Fibroblast of the conjunctiva (primary cell): ENCODE measurements around the gene HOXB4.

ENCODE experiments used
- DNase-seq: peaks from one replicate; pipeline ENCODE4 v3.0.0-alpha.2; 2010; ENCODE audit warnings: low read depth

Gene HOXB4

DNA sequence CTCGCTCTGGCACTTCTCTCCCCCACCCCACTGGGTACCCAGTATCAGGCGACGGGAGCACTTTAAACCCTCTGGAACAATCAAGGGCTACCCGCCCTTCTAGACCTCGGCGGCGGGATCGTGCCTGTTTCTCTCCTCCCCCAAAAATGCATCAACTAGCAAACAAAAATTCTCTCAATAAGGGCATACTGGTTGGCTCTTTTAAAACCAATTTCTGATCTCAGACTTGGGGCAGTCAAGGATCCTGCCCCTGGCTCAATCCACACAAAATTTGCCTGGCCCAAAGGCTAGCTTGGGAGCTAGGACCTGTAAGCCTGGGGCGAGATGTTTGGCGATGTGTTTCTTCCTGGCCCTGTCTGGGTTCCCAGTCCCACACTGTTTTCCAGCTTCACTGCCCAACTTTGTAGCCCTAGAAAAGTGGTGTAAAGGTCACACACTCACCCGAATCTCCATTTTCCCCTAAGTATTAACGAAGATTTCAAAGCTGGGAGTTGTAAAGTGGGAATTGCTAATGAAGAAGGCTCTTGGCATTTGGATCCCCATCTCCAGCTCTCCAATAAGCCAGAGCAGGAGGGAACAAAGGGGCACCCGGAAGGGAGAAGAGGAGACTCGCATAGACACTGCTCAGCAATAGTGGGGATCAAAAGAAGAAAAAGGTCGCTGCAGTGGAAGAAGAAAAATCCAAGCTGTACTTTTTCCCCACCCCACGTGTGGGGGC, 18.9 kb downstream of the HOXB4 start:
- no peak for DNase-seq

DNA sequence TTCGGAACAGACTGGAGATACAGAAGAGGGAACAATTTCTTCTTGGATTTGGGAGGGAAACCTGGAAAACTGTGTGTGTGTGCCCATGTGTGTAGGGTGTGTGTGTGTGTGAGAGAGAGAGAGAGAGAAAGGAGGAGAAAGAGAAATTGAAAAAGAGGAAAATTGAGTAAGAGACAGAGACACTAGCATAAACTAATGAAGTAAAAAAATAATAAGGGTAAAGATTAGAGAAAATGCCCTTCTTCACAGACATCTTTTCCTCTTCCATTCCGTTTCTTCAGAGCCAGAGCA, 19.4 kb downstream of the HOXB4 start:
- no peak for DNase-seq

DNA sequence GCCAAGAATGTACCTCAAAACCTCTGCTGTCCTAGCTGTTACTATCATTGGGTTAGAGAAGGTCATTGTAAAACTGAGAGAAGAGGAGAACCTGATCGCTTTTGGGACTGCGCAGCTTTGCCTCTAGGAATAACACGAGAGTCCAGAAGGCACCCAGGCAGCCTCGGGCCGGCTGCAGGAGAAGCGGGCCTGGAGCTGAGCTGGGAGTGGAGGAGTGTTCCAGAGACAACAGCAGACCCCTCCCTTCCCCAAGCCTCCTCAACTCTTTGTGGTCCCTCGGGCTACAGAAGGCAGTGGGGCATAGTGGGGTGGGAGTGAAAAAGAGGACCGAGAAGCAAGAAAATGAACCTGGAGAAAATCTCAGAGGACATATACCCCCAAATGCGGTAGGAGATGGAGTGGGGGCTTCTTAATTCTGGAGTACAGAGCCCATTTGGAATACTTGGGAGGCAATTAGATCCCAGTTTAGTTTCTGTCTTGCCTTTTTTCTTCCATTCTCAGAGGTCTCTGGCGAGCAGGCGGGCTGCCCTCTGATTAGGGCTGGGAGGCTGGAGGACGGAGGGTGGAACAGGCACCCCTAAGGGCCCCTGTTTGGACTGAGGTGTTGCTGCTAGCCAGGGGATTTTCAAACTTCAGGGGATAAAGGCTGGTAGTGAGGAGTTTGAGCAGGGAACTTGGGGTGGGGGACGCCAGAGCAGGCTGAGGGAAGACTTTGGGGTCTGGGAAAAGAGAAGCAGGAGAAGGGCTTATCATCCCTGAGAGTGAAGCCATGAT, 19.9 kb downstream of the HOXB4 start:
- no peak for DNase-seq

DNA sequence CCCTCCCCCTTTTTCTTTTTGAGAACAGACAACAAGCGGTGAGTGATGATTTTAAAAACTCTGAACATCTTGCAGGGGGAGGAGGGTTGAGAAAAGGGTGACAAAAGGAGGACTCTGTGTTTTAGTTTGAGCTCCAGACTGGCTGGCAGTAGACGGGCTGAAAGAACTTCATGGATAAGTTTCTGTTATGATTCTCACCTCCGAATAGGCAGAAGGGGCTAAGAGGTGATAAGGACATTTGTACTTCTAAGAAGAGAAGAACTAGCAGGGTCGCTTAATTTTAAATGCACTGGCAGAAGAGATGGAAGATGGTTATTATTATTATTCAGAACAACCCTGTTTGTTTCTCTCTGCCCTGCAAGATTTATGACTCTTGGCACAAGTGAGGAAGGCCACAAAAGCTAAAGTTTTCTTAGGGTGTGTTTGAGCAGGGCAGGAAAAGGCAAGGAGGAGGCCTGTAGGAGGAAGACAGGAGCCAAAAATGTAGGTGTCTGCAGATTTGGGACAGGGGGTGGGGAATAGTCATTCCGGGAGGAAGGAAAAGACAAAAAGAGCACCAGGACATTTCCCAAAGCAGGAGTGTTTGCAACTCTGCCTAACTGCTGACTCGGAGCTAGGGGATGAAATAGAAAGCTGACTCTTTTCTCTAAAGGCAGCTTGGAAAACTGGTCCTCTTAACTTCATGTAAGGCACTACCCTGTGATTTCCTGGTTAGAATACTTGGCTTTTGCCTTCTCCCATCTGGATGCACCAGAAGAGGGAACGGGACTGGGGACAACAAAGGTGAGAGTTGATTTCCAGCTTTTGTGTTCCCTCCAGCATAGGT, 21.4 kb downstream of the HOXB4 start:
- DNase-seq = no peak

DNA sequence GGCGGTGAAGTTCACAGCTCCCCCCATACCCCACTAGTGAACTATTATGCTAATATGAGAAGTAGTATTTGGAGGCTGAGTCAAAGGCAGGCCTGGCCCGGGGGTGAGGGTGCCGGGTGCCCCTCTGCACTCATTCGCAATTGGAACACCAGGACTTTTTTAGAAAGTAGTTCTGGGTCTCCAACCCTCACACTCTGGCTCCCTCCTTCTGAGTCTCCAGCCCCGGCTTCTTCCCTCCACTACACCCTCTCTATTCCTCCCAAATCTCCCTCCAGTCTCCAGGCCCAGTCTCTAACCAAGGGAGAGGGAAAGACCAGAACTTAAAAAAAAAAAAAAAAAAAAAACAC, 21.9 kb downstream of the HOXB4 start:
- no peak for DNase-seq

DNA sequence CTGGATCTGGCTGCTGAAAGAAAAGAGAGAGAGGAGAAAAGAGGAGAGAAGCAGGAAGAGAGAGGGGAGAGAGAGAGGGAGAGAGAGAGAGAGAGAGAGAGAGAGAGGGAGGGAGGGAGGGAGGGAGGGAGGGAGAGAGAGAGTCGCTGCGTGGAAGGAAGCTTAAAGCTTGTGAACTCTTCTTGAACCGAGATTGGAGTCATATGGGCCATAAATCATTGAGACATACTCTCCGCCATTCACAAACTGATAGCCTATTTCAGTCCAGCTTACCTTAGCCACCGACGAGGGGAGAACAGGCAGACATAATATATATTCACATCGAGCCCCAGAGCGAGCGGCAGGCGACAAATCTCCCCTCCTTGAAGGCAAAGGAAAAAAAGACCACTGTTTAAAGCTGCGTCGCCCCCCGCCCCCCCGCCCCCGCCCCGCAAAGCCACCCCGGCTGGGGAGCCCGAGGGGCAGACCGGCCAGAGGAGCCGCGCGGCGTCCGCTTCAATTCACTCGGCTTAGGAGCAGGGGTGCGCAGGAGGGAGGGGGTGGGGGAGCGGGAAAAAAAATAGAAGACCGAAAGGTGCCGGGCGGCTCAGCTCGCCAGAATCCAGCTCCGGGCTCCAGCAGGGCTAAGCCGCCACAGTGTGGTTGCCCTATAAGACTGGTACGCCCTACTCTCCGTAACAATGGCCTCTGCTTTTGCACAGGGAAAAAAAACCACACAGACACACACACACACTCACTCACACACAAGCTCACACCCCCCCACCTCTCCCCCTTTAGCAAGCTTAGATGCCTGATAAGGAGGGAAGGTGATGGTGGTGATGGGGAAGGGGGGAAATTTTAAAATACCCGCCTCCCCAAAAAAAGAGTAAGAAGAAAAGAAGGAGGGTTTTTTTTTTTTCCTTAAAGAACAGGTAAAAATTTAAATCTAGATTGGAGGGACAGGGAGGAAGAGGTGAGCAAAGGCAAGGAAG, 22.6 kb downstream of the HOXB4 start:
- no peak for DNase-seq

DNA sequence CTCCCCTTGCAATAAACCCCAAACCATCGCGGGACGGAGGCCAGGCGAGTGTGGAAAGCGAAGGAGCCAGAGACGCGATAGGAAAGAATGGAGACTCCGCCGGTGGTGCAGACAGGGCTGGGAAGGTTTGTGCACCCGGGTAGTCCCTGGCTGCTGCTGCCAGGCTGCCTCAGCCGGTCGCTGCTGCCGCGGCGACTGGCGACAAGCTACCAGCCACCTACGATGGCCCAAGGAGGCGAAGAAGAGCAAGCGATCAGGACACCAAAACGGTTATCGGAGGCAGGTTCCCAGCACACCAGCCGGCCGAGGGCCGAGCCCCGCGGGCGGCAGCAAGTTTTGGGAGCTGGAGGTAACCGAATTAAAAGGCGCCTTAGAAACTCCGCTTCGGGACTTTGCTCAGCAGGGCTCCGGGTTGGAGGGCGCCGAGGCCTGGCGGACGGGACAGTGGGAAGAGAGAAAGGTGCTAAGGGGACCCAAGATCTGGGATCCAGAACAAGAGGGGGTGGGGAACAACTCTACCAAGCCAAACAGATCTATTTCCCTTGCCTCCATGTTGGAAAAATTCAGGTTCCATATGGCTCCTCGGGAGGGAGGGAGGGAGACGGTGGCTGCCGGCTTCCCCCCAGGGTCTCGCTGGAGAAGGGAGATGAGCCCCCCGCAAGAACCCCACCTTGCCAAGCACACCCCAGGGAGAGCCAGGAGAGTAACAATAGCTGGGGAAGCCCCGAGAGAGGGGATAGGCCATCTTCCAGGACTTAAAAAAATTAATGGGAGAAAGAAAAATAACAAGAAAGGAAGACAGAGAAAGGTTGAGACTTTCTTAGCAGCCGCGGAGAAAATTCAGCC, 23.5 kb downstream of the HOXB4 start:
- DNase-seq = no peak

DNA sequence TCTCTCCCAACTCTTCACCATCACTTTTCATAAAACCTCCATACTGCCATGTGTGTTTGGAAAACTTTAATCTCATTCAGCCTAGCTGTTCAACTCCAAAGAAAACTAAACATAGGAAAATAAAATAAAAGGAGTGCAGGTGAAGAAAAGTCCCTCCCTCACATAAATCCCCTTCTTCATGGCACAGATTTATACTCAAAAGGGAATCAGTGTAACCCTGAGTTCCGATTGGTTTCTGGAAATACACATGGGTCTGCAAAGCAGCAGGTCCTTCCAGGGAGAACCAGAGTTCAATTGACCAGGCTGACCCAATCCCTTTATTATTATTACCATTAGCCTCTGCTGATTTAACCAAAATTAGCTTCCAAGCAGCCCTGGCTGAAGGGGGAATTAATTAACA, 24.3 kb downstream of the HOXB4 start:
- DNase-seq = no peak

DNA sequence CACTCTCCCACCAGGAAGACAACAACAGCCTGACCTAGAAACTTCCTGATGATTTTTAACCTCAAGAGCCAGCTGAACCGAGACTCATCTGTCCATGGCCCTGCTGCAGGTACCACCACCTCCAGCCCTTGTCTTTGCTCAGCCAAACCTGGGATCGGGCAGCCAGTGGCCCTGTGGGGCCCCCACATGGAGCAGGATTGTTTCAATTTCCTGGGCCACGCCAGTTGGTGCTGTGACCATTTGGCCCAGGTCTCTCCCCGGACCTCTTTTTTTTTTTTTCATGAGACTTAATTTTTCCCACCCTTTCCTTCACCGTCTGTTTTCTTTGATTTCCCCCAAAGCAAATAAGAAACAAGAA, 25.0 kb downstream of the HOXB4 start:
- DNase-seq = no peak

DNA sequence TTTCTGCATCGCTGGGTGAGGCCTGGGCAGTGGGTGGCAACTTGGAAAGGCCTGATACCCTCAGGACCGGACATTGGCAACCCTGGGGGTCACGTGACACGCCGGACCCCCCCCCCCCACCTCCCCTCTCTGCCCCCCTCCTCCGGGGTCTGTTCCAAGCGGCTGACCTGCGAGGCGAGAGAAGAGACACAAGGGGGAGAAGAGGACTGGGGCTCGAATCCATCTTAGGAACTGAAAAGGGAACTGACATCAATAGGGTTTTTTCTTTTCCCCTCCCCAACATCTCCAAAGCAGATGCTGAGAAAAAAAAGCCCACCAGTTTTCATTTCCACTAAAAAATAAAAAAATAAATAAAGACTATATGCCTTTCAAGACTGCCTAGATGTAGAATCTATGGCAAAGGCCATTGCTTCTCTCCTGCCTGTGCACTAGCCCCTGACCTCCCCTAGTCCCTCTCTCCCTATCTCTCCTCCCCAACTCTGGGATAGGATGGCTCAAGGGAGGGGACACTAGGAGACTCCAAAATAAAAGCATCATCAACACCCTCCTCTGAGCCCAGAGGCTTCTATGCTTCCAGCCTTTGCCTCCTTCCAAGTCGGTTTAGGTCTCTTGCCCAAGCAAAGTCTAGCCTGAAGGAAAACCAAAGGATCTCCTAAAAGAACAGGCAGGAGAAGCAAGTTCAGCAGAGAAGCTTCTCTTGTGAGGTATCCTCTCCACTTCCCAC, 25.5 kb downstream of the HOXB4 start:
- no peak for DNase-seq

DNA sequence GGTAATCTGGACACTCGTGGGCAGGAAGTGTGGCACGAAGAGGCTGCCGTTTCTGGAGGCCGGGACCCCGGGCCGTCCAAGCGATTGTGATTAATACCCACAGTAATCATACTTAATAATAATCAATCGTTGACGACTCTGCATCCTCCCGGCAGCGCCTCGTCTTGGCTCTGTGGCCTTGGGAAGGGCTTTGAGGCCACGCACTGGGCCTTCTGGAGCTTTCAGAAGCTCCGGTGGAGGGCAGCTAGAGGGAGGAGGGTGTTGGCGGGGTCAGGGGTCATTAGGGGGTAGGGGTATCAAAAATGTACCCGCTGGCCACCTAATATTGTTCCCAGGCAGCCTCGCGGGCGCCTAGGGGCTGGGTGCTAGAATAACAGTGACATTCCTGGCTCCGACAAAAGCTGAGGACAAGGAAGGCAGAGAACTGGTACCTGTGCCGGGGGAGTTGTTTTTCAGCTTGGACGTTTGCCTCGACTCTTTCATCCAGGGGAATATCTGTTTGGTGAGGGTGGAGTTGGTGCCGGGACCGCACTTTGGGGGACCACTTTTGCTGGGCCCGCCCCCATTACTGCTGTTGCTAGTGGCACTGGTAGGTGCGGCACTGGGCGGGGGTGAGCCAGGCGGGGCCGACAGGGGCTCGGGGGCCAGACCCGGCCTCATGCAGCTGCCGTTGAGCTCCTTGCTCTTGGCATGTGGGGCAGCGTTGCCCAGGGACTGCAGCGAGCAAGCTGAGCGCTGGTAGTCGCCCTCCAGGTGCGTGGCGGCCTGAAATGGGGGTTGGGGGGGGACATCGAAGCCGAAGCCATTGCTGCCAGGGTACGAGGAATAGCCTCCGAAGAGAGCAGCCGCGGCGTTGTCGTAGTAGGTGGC, 26.3 kb downstream of the HOXB4 start:
- DNase-seq = no peak

DNA sequence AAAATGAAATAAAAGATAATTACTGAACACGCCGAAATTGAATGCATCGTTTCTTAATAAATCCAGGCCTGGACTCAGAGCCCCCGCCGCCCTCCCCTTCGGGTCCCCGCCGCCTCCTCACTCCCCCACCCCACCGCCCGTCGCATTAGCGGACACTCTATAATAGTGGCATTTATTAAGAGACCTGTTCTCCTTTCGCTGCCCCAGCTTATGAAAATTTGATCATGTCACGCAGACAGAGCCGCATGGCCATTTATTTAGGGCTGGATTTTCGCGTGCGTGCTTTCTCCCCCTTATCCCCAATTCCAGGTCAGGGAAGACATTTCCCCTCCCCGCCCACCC, 27.0 kb downstream of the HOXB4 start:
- no peak for DNase-seq

DNA sequence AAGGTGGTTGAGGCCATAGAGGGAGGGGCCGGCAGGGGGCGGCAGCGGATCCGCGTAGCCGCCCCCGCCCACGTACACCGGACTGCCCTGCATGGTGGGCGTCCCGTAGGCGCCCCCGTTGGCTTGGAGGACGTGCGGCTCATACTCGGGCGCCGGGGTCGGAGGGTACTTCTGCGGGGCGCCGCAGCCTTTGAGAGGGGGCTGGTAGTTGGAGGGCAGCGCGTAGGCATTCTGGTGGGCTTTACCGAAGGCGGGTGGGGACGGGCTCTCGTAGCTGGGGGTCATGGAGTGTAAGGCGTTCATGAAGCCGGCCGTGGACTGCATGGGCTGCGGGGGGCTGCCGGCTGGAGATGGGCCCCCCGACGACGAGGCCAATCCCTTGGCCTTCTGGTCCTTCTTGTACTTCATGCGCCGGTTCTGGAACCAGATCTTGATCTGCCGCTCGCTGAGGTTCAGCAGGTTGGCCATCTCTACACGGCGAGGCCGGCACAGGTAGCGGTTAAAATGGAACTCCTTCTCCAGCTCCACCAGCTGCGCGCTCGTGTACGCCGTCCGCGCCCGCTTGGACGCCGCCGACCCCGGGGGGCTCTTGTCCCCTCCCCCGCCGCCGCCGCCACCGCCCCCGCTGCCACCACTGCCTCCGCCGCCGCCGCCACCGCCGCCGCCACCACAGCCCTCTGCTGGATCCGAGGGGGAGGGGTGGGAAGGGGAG, 27.5 kb downstream of the HOXB4 start:
- no peak for DNase-seq

DNA sequence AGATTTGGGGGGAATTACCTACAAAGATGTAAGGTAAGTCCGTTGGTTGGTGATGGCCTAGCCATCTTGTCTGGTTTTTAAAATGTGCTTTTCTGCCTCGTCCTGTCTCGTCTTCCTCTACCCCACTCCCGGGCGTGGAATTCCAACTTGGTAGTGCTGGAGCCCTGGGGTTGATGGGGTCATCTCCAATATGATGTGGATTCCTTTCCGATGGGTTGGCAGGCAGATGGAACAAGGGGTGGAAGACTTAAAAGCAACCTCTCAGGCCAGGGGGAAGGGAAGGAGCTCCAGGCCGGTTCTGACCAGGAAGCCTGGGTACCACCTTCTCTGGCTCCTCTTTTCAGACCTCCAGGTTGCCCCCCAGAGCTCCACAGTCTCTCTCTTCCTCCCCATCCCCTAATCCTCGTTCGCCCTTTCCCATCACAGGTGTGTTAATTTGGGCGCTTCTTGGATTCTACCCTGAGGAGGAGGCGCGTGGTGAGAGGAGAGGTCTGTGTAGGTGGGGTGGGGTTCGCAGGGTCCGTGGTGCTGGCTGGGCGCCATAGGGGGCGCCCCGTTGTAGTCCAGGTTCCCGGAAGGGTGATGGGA, 28.1 kb downstream of the HOXB4 start:
- DNase-seq = no peak

DNA sequence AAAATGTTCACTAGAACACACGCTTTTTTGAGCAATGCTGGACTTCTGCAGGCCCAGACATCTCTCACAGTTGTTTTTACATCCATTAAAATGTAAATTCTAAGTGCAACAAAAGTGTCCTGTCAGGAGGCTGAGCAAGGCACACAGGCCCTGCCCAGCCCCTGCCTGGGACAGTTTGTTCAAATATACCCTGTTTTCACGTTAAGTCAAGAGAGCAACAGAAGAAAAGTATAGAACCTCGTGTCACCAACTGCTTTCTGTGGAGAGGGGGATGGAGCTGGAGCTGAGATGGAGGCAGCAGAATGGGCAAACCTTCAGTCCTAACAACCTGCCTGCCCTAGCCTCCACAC, 28.9 kb downstream of the HOXB4 start:
- DNase-seq = no peak

DNA sequence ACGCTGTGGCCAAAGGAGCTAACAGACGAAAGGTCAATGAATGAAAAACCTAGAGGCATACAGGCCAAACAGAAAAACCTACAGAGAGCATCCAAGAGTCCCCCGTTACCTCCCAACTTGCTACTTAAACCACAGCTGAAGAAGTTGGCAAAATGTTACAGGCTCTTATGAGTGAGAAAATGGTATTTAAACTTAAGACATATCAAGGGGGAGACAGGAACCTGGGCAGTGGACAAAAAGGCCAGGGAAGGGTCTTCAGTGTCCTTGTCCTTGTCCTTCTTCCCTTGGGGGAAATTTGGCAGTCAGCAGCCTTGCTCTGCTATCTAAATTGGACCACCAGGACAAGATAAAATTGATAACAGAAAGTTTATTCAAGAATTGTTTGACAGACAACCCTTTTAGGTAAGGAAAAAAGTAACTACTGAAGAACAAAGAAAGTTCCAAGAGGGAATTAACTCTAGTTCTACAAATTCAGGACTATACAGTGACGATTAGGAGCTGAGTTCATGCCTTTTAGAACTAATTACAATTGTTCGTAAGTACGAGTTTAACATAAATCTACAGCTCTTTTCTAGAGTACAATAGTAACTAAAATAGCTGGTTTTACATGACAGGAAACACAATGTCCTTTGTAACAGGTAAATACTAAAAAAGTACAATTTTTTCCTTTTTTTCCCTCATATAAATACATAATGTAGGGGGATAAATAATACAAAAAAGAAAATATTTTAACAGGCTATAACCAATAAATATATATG, 29.4 kb downstream of the HOXB4 start:
- DNase-seq = no peak

DNA sequence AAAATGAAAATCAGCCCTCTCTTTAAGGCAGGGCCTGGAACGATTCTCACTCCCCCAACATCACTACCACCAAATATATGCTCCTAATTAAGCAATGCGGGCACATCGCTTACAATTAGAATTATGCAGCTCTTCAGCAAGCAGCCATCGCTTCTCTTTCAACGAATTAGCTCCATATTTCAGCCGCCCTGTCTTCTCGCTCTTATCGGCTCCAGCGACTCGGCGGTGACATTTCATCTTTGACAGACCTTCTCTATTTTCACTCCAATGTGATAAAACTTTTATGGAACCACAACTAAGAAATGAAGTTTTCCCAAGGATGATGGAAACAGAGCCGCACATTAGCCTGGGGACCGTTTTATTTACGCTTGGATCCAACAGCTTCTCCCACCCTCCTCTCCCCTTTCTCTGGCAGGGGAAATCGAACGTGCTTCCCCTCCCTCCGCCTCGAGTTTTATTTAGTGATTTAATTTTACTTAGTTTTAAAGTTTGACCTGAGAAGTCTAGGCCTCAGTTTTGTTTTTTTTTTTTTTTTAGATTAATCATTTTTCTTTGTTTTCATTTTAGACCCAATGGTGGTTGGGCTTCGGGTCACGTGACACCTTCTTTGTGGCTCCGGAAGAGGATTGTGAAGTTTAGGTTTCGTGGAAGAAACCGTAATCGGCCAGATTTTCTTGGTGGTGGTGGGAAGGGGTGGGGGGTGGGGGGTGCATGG, 30.2 kb downstream of the HOXB4 start:
- DNase-seq = no peak
